RWPE1 (cell line): Measurements from ENCODE around the gene CES3.

Source experiments
- CTCF ChIA-PET: fragments of 350-600 bp; sonication (Branson Sonifier 250); formaldehyde crosslinking; extraction: SDS; loops from one replicate; lab custom pipeline; 2021; lab: Yijun Ruan, JAX
- POLR2A ChIA-PET: fragments of 400-600 bp; formaldehyde crosslinking; extraction: SDS; loops from one replicate; lab custom pipeline; 2020; ENCODE audit warnings: antibody characterized with exemption; ENCODE audit not compliant: low non-redundant PET; lab: Yijun Ruan, JAX
- DNase-seq: peaks from one replicate; pipeline ENCODE4 v3.0.0; 2012; ENCODE audit warnings: low spot score
- H3K27ac ChIP-seq: fragments of 450-650 bp; 2 replicates; pipeline ENCODE4 v1.5.1; 2017
- TF ChIP-seq, protein P1 (sequence below): fragments of 450-650 bp; conservative IDR thresholded peaks from 2 replicates; pipeline ENCODE4 v1.5.1; 2017; ENCODE audit warnings: low read depth, mild to moderate bottlenecking

Gene CES3

DNA sequence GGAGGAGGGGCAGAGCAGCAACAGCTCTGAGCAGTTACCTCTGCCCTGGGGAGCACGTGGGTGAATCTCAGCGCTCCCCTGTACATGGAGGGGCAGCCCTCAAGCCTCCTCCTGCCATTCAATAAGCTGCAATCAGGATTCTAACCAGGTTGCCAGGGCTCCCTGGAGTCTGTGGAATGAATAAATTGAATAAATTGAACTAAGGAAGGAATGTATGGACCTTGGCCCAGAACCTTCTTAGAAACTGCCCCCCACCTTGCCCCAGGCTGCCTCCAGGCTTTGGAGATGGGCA, 40.8 kb upstream of the CES3 start:
- no peak for DNase-seq
- ChIA-PET POLR2A (no interaction called here), CTCF (interaction anchor here (1.3 to 2.6 kb wide), 2 partner anchors 10 to 25 kb away, joined by 7 to 15 read pairs; no protein-coding TSS in a partner anchor)
- H3K27ac ChIP-seq = no peak overlapping the region
- TF ChIP-seq, protein P1, sequence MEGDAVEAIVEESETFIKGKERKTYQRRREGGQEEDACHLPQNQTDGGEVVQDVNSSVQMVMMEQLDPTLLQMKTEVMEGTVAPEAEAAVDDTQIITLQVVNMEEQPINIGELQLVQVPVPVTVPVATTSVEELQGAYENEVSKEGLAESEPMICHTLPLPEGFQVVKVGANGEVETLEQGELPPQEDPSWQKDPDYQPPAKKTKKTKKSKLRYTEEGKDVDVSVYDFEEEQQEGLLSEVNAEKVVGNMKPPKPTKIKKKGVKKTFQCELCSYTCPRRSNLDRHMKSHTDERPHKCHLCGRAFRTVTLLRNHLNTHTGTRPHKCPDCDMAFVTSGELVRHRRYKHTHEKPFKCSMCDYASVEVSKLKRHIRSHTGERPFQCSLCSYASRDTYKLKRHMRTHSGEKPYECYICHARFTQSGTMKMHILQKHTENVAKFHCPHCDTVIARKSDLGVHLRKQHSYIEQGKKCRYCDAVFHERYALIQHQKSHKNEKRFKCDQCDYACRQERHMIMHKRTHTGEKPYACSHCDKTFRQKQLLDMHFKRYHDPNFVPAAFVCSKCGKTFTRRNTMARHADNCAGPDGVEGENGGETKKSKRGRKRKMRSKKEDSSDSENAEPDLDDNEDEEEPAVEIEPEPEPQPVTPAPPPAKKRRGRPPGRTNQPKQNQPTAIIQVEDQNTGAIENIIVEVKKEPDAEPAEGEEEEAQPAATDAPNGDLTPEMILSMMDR = no peak

DNA sequence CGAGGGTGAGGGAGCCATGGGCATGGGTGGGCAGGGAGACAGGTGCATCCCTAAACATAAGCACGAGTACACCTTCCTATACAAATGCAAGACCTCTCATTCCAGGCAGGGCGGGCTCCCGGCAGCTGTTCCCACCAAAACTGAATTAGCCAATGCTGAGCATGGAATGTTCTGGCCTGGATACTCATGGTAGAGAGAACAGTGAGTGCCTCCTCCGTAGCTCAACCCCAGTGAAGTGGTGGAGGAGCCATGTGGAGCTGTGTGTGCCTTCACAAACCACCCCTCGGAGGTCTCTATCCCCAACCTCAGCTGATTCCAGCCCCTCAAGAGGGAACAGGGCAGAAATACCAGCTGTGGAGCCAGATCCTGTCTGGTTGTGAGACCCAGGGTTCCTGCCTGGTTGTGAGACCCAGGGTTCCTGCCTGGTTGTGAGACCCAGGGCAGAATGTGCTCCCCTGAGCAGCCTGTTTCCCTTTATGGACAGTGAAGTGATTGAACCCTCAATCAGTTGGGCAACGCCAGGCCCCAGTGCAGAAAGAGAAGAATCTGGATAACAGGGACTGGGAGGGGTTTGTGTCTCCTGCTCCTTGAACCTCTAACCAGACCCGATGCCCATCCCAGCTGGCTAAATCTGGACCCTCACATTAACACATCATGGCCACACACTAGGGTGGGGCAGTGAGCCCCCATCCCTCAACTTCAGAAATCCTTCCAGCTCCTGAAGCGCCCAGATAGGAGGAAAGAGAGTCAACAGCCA, 40.0 kb upstream of the CES3 start:
- POLR2A ChIA-PET = no interaction called here
- TF ChIP-seq, protein P1 = no peak
- CTCF ChIA-PET = interaction anchor here (1.0 kb wide), 1 partner anchor 26 kb away, joined by 4 read pairs; no protein-coding TSS in a partner anchor
- no peak overlapping the region for H3K27ac ChIP-seq
- no peak for DNase-seq

DNA sequence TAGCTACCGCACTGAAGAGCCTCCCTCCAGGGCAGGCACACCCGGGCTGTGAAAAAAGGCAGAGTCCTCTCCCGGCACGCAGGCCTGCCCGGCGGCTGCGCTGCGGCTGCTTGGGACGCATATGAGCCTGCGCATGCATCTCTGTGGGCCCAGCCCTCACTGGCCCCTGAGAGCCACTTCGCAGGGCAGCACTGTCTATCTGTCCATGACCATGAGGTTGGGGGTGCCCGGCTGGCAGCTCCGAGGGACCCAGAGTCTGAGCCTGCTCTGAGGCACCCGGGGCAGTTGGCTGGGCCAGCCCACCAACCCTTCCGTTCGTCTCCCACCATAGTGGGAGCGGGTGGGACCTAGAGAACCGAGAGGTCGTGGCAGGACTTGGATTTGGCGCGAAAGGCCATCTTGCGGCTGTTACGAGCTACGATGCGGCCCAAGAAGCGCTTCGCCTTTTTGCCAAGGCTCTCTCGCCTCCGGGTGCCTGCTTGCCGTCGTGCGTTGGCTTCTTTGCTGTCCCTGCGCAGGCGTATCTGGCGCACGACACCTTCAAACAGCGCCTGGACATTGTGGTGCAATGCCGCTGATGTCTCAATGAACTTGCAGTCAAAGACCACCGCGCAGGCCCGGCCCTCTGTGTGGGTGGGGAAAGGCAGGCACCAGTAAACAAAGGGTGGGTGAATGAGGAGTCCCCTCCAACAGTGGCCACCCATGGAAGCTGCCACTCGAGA, 39.2 kb upstream of the CES3 start:
- H3K27ac ChIP-seq = no peak overlapping the region
- ChIA-PET POLR2A (no interaction called here), CTCF (interaction anchor here (1.0 kb wide), 1 partner anchor 27 kb away, joined by 4 read pairs; no protein-coding TSS in a partner anchor)
- DNase-seq = no peak
- TF ChIP-seq, protein P1 = no peak

DNA sequence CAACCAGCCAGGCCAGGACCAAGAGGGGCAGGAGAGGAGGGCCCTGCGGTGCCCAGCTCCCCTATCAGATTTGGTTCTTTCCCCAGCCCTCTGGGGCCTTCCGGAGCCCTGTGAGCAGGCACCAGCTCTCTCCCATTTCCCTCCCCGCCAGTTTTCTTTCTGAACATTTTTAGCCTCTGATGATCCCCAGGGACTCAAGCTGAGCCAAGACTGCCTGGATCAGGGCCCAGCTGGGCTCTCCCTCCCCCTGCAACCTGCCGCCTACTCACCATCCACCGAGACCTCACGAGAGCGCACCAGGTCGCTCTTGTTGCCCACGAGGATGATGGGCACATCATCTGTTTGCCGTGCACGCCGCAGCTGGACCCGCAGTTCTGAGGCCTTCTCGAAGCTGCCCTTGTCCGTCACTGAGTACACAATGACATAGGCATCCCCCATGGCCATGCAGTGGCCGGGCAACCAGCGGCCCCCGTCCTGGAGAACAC, 37.8 kb upstream of the CES3 start:
- H3K27ac ChIP-seq = no peak overlapping the region; the same call in 1 of the 2 replicates
- POLR2A ChIA-PET = no interaction called here
- CTCF ChIA-PET = no interaction called here
- DNase-seq = no peak
- TF ChIP-seq, protein P1 = no peak

DNA sequence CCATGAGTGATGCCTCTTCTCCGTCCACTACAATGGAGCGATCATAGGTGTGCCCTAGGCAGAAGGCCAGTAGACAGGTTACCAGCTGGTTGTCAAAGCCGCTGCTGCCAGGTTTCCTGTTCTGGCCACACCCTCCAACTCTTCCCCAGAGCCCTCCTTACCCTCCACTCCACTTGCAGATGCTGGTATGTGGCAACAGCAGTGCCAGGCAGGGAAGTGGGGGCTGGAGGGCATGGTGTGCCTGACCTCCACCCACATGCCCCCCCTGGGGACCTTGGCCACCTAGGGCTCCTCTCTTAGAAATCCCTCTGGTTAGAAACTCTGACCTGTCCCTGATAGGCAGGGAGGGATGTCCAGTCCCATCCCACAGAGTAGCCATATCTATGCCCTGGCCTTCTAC, 37.2 kb upstream of the CES3 start:
- ChIA-PET POLR2A (no interaction called here), CTCF (no interaction called here)
- TF ChIP-seq, protein P1 = no peak
- H3K27ac ChIP-seq = no peak overlapping the region
- DNase-seq = no peak

DNA sequence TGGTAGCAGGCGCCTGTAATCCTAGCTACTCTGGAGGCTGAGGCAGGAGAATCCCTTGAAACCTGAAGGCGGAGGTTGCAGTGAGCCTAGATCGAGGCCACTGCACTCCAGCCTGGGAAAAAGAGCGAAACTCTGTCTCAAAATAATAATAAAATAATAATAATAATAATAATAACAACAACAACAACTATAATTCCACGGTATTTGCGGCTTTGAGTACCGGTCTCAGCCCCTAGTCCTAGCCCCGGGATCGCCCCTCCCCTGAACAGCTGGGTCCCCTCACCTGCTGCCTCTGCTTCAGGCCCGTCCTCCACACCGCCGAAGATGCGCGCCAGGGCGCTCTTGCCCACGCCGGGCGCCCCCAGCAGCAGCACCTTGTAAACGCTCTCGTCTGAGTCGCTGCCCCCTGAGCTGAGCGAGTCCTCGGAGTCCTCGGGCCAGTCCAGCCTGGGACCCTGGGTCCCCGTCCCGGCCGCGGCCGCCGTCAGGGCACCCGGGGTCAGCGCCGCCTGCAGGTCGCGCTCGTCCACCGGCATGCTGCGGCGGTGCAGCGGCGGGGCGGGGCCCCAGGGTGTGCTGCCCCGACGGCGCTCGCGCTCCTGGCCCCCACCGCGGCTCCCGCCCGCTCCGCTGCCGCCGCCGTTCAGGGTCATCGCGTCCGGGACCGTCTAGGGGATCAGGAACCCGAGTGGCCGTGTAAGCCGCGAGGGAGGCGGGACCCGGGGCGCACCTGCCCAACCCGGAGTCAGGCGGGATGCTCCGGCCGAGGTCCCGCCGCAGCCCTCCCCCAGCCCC, 36.3 kb upstream of the CES3 start:
- TF ChIP-seq, protein P1 = peak; percentile 50
- ChIA-PET POLR2A (no interaction called here), CTCF (no interaction called here)
- DNase-seq = no peak
- H3K27ac ChIP-seq = no peak overlapping the region
